H9 (cell line): ENCODE data around the gene TMC8. TPM values are rescaled to one million over a fixed set of nuclear protein-coding genes. Genes with fewer than 3 reads are reported as not detected.

ENCODE experiments used
- DNase-seq: peaks from one replicate; pipeline ENCODE4 v3.0.0-alpha.2; 2017
- H2AFZ ChIP-seq: one replicate; pipeline ENCODE4 v1.6.1; 2013; ENCODE audit warnings: mild to moderate bottlenecking, low read length, control low read depth, moderate library complexity
- H2AK5ac ChIP-seq: 2 replicates; pipeline ENCODE4 v1.6.1; 2013; ENCODE audit warnings: low read length, control low read depth, mixed read lengths; ENCODE audit not compliant: insufficient read length
- H2BK120ac ChIP-seq: one replicate; pipeline ENCODE4 v1.6.1; 2013; ENCODE audit warnings: low read depth, mild to moderate bottlenecking, low read length, control low read depth, inconsistent platforms; ENCODE audit not compliant: poor library complexity, severe bottlenecking
- H2BK12ac ChIP-seq: 2 replicates; pipeline ENCODE4 v1.6.1; 2013; ENCODE audit warnings: low read length, control low read depth, mixed read lengths, low read depth; ENCODE audit not compliant: insufficient read length
- H2BK15ac ChIP-seq: 2 replicates; pipeline ENCODE4 v1.6.1; 2013; ENCODE audit warnings: low read depth, low read length, control low read depth
- H2BK20ac ChIP-seq: one replicate; pipeline ENCODE4 v1.6.1; 2013; ENCODE audit warnings: low read depth, mild to moderate bottlenecking, low read length, control low read depth, inconsistent platforms; ENCODE audit not compliant: poor library complexity, severe bottlenecking
- H2BK5ac ChIP-seq: 2 replicates; pipeline ENCODE4 v1.6.1; 2013; ENCODE audit warnings: low read length, control low read depth, mixed read lengths; ENCODE audit not compliant: insufficient read length
- H3K14ac ChIP-seq: 2 replicates; pipeline ENCODE4 v1.6.1; 2013; ENCODE audit warnings: low read length, control low read depth; ENCODE audit not compliant: insufficient read depth
- H3K18ac ChIP-seq: 2 replicates; pipeline ENCODE4 v1.6.1; 2013; ENCODE audit warnings: low read depth, mild to moderate bottlenecking, mixed read lengths, low read length, control low read depth; ENCODE audit not compliant: insufficient read length
- H3K23ac ChIP-seq: 2 replicates; pipeline ENCODE4 v1.6.1; 2013; ENCODE audit warnings: low read length, control low read depth, mixed read lengths, low read depth; ENCODE audit not compliant: insufficient read length
- H3K23me2 ChIP-seq: 2 replicates; pipeline ENCODE4 v1.6.1; 2013; ENCODE audit warnings: low read depth, mild to moderate bottlenecking, mixed read lengths, low read length, control low read depth; ENCODE audit not compliant: insufficient read length, poor library complexity, severe bottlenecking
- H3K27ac ChIP-seq: 2 replicates; pipeline ENCODE4 v1.5.1; 2013; ENCODE audit warnings: low read length, control low read depth, mixed read lengths, low read depth; ENCODE audit not compliant: insufficient read length
- H3K27me3 ChIP-seq: 2 replicates; pipeline ENCODE4 v1.6.1; 2013; ENCODE audit warnings: low read length, control low read depth, inconsistent platforms; ENCODE audit not compliant: insufficient read depth
- H3K4ac ChIP-seq: 2 replicates; pipeline ENCODE4 v1.6.1; 2013; ENCODE audit warnings: low read depth, mild to moderate bottlenecking, control low read depth, inconsistent platforms, low read length, moderate library complexity
- H3K4me1 ChIP-seq: 2 replicates; pipeline ENCODE4 v1.6.1; 2013; ENCODE audit warnings: low read length, control low read depth, inconsistent platforms; ENCODE audit not compliant: insufficient read depth
- H3K4me2 ChIP-seq: 2 replicates; pipeline ENCODE4 v1.6.1; 2013; ENCODE audit warnings: low read length, control low read depth, mixed read lengths; ENCODE audit not compliant: insufficient read length, insufficient read depth
- H3K56ac ChIP-seq: 2 replicates; pipeline ENCODE4 v1.6.1; 2013; ENCODE audit warnings: low read depth, mild to moderate bottlenecking, mixed read lengths, low read length, control low read depth; ENCODE audit not compliant: insufficient read length
- H3K79me1 ChIP-seq: 2 replicates; pipeline ENCODE4 v1.6.1; 2013; ENCODE audit warnings: low read depth, mild to moderate bottlenecking, moderate library complexity, low read length, control low read depth, inconsistent platforms; ENCODE audit not compliant: insufficient read depth, poor library complexity, severe bottlenecking
- H3K79me2 ChIP-seq: 2 replicates; pipeline ENCODE4 v1.6.1; 2013; ENCODE audit warnings: low read length, control low read depth, inconsistent platforms; ENCODE audit not compliant: insufficient read depth
- H3K9ac ChIP-seq: 2 replicates; pipeline ENCODE4 v1.6.1; 2013; ENCODE audit warnings: low read length, control low read depth, mixed read lengths; ENCODE audit not compliant: insufficient read length; ENCODE audit errors: extremely low read depth
- H3K9me3 ChIP-seq: one replicate; pipeline ENCODE4 v1.6.1; 2013; ENCODE audit warnings: low read depth, low read length, inconsistent platforms; ENCODE audit not compliant: control insufficient read depth
- H3T11ph ChIP-seq: one replicate; pipeline ENCODE4 v1.6.1; 2013; ENCODE audit warnings: mild to moderate bottlenecking, low read length, control low read depth, inconsistent platforms
- H4K20me1 ChIP-seq: one replicate; pipeline ENCODE4 v1.6.1; 2013; ENCODE audit not compliant: control insufficient read depth, insufficient read length, insufficient read depth
- H4K5ac ChIP-seq: 2 replicates; pipeline ENCODE4 v1.6.1; 2013; ENCODE audit warnings: low read depth, mild to moderate bottlenecking, mixed read lengths, low read length, control low read depth; ENCODE audit not compliant: insufficient read length
- H4K8ac ChIP-seq: replicated peaks from 2 replicates; pipeline ENCODE4 v1.6.1; 2013; ENCODE audit warnings: low read length, control low read depth, mixed read lengths, low read depth; ENCODE audit not compliant: insufficient read length
- H4K91ac ChIP-seq: 2 replicates; pipeline ENCODE4 v1.6.1; 2013; ENCODE audit warnings: low read depth, mild to moderate bottlenecking, moderate library complexity, mixed read lengths, low read length, control low read depth; ENCODE audit not compliant: insufficient read length
- H3K27ac Mint-ChIP-seq, 3 experiments: 2 replicates in 2 of 3; 3 replicates in 1 of 3; pipeline ENCODE4 v1.8.0; 2020 to 2021; ENCODE audit warnings: mixed read lengths in 3 of 3, mild to moderate bottlenecking in 1 of 3, moderate library complexity in 1 of 3
- H3K27me3 Mint-ChIP-seq: 2 replicates; pipeline ENCODE4 v1.8.0; 2021; ENCODE audit warnings: low read depth, mild to moderate bottlenecking, moderate library complexity, mixed read lengths
- H3K36me3 Mint-ChIP-seq, 3 experiments: 2 replicates in 2 of 3; 3 replicates in 1 of 3; pipeline ENCODE4 v1.8.0; 2020 to 2021; ENCODE audit warnings: low read depth in 3 of 3, mixed read lengths in 3 of 3; ENCODE audit not compliant: insufficient read depth in 1 of 3
- H3K4me1 Mint-ChIP-seq, 2 experiments: 2 replicates each; pipeline ENCODE4 v1.8.0; 2020; ENCODE audit warnings: mixed read lengths in 2 of 2
- H3K4me3 Mint-ChIP-seq, 2 experiments: 2 replicates in 1 of 2; 3 replicates in 1 of 2; pipeline ENCODE4 v1.8.0; 2020 to 2021; ENCODE audit warnings: mild to moderate bottlenecking in 2 of 2, mixed read lengths in 2 of 2, moderate library complexity in 1 of 2
- H3K9me3 Mint-ChIP-seq, 2 experiments: 2 replicates in 1 of 2; 3 replicates in 1 of 2; pipeline ENCODE4 v1.8.0; 2020; ENCODE audit warnings: mild to moderate bottlenecking in 2 of 2, mixed read lengths in 2 of 2, moderate library complexity in 1 of 2
- CTCF ChIP-seq: fragments of 200-600 bp; sonication (generic); conservative IDR thresholded peaks from 3 replicates; pipeline ENCODE4 v1.8.0; 2021; ENCODE audit warnings: antibody characterized with exemption, mild to moderate bottlenecking
- WGBS: extraction: QIAGEN DNeasy Blood & Tissue Kit; methylation state at CpG from one replicate; pipeline ENCODE4 v1.1.7; 2013; ENCODE audit warnings: missing lambda C conversion rate, low lambda C conversion rate, mixed read lengths; ENCODE audit not compliant: insufficient read length; ENCODE audit errors: extremely low coverage; 5-methylcytosine and 5-hydroxymethylcytosine counted together
- total RNA-seq: library from RNA; stranded (reverse); gene quantifications from 2 replicates; pipeline ENCODE4 v1.2.1, GENCODE V29; 2021

TMC8 gene
- total RNA-seq, 1 experiment from 2014 or later, result 1.0 TPM

- Histone ChIP-seq H4K5ac (no peak overlapping the region), H3K14ac (no peak overlapping the region), H3K9ac (no peak overlapping the region), H3K27ac (no peak overlapping the region), H2BK20ac (no peak overlapping the region), H2BK5ac (no peak overlapping the region), H2BK12ac (no peak overlapping the region), H2AK5ac (no peak overlapping the region), H3K4ac (no peak overlapping the region), H2BK120ac (no peak overlapping the region), H3K56ac (no peak overlapping the region), H3T11ph (no peak overlapping the region), H4K20me1 (no peaks in the 10 kb centered on the region), H4K8ac (no peak overlapping the region), H3K4me2 (no peak overlapping the region), H3K79me1 (no peaks in the 10 kb centered on the region), H3K18ac (no peak overlapping the region), H3K27me3 (no peaks in the 10 kb centered on the region), H3K9me3 (no peaks in the 10 kb centered on the region), H3K23me2 (no peaks in the 10 kb centered on the region), H3K4me1 (no peaks in the 10 kb centered on the region), H4K91ac (no peak overlapping the region), H2BK15ac (no peak overlapping the region), H2AFZ (no peak overlapping the region), H3K79me2 (no peaks in the 10 kb centered on the region), H3K23ac (no peak overlapping the region)
- DNase-seq, result no peak
- TF ChIP-seq CTCF, result no peak
- no peaks in the 10 kb centered on the region for H3K4me1 Mint-ChIP-seq
- H3K27ac Mint-ChIP-seq, result no peak overlapping the region
- no peaks in the 10 kb centered on the region for H3K9me3 Mint-ChIP-seq
- H3K27me3 Mint-ChIP-seq, result no peaks in the 10 kb centered on the region
- no CpG with 5 or more reads among the region's 14 CpGs for WGBS
- H3K36me3 Mint-ChIP-seq, result peaks cover 7 to 33% (median 19%) of the 10 kb centered on the region in 3 experiments
- no peak overlapping the region for H3K4me3 Mint-ChIP-seq
Observed at GRCh38 chr17:78118801-78119241, 11.8 kb upstream of the TMC8 start.
